ENCODE results near the gene ITPK1.

ITPK1 gene

DNA sequence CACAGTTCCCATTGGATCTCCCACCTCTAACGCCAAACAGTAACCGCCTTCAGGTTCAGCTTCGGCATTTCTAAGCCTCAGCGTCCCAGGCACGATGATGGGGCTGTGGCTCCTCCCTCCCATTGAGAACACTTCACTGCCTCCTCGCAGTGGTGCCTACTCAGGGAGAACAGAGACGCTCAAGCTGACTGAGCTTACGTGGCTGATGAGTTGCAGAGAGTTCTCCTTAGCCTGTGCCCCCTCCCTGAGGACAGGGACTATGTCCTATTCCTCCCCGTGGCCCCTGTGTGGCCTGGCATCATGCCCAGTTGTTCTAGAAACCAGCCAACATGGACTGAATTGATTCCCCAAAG lies 87.0 kb downstream of the ITPK1 start:
- no peak for DNase-seq (ENCODE audit: low read depth in 2 of 2)

DNA sequence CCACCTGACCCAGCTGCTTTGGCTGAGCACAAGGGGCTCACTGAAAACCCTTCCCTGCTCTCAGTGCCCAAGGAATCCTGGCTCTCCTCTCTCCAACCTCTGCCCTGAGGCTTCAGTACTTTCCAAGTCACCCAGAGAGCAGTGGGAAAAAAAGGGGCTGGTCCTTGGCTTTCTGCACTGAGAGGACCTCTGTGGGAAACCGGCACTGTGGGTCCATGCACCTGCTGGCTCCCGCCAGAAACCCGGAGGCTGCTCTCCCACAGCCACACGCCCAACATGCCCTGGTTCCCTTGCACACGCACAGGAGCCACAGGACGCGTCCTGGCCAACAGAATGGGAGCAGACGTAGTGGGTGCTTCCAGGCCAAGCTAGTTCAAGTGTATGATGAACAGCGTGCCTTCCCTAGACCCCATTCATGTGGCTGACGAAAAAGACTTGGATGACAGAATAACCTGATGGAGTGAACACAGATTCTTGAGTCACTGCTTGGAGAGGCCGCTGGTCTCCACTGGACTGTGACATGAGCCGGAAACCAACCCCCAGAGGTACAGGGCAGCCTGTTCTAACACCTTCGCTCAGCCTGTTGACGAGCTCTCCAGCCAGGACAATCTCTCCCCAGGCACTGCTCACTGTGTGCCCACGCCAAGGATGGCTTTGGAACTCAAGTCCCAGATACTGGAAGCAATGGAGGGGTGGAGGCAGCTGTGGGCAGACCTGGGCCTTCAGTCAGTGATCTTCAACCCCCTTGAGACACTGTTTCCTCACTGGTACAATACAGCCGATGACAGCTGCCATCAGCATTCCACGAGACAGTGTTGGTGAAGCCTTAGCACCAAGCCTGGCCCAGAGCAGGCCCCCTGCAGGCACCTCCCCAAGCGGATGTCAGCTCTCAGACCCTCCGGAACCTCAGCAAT lies 87.7 kb downstream of the ITPK1 start:
- no peak for DNase-seq (ENCODE audit: low read depth in 2 of 2)

DNA sequence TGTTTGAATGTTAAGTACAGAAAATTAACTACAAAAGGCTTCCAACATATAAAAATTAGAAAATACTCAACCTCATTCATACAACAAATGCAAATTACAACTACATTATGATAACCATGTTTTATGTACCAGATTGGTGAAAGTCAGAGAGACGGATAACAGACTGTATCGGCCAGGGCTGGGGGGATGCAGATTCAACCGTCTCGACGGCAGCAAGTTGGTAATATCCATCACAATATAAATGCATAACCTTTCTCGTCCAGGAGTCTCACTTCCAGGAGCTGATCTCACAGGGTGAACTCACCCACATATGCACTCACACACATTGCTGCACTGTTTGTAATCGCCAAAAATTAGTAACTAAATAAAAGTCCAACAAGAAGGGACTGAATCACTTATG lies 89.4 kb downstream of the ITPK1 start:
- DNase-seq (ENCODE audit: low read depth in 2 of 2): no peak

DNA sequence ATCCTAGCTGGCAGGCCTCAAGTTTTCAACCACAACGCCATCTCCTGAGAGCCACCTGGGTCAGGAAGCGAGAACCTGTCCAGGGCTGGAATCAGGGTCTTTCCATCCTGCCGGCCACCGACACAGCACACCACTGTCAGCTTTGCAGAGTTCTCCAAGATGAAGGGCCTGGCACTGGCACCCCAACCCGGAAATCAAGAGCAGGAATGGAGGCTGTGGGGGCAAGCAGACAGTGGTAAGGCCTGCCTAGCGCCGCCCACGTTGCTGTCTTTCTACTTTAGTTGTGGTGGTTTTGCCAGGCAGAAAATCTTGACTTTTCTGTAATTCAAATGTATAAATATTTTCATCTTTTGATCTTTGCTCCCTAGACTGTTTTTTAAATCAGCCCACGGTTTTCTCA lies 90.7 kb downstream of the ITPK1 start:
- DNase-seq (ENCODE audit: low read depth in 2 of 2): no peak

DNA sequence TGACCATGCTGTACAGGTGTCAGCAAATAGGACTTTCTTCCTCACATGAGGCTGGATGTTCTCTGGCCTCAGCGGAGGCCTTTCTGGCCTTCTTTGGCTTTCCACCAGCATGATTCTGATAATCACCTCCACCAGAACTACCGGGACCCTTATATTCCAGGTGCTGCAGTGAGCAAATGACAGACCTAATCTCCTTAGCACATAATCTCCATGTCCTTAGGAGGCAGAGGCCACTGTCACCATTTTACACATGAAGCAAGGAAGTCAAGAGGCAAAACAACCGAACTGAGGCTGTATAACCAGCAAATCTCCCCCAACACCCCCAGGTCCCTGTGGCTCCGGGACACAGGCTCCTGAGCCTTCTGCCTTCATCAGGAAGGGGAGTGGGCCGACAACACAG lies 91.2 kb downstream of the ITPK1 start:
- DNase-seq (ENCODE audit: low read depth in 2 of 2): no peak

DNA sequence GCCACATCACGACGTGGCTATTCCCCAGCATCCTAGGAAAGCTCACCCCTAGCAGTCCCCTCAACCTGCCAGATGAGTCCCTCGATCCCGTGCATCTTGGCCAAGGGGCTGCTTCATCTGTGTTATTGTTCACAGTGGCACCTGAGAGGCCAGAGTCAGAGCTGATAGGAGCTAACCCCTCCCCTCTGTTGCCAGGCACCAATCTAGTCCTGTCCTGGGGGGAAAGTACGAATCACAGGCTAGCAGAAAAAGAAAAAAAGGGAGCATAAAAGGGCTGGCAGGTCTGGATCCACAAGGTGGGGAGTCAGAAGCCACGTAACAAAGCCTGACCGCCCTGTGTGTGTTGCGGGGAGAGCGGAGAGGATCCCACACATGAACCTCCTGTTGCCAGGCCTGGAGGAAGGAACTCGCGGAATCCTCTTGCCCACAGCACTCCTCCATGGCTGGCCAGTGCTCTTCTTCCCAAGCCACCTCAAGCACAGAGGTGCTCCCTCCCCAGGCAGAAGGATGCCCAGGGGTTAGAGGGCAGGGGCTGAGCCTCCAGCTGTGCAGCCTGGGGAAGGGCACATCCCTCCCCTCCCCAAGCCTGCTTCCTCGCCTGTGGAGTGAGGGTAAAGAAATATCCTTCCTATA lies 91.8 kb downstream of the ITPK1 start:
- DNase-seq (ENCODE audit: low read depth in 2 of 2): no peak

DNA sequence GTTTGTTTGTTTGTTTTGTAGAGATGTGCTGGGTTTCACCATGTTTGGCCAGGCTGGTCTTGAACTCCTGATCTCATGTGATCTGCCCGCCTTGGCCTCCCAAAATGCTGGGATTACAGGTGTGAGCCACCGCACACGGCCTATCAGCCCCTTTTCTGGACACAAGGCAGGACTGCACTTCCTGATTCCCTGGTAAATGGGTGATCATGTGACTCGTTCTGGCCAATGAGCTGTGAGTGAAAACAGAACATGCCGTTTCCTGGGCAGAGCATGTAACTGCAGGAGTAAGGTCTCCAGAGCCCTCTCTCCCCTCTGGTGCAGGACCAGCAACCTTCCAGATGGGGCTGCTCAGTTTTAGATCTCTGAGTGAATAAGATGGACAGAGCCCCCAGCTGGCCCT lies 92.7 kb downstream of the ITPK1 start:
- DNase-seq (ENCODE audit: low read depth in 2 of 2): no peak

DNA sequence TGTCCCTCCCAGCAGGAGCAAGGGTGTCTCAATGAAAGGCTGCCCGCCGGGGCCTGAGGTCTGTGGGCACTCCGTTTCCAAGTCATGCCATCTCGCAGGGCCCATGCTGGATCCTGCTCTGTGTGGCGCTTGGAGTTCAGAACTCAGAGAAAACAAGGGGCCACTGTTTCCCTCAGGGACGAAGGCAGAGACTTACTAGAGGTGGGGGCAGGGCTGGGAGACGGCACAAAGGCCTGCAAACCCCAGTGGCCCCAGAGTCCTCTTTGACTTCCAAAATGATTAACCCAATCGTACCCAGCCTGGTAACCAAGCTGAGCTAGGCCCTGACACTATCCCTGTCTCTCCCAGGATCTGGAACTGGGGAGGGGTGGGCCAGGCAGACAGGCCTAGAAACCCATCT lies 95.8 kb downstream of the ITPK1 start:
- no peak for DNase-seq (ENCODE audit: low read depth in 2 of 2)

DNA sequence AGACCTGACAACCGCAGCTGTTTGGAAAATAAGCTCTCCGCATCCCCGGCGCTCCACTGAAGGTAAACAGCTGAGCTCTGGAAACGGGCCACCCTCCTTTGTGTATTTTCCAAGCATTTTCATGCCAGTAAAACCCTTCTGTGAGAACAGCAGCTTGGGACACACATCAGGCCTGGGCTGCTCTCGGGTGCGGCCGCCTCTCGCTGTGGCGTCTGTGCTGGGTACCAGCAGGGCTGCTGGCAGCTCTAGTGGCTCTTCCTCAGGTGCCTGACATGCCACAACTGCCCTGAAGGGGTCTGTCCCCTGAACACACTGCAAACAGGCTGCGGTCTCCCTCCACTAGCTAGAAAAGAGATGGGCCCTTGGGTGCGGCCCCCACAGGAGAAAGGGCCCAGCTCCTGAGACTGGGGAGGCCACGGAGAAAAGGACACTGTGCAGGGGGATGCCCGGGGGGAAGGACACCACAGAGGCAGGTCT lies 96.3 kb downstream of the ITPK1 start:
- no peak for DNase-seq (ENCODE audit: low read depth in 2 of 2)

DNA sequence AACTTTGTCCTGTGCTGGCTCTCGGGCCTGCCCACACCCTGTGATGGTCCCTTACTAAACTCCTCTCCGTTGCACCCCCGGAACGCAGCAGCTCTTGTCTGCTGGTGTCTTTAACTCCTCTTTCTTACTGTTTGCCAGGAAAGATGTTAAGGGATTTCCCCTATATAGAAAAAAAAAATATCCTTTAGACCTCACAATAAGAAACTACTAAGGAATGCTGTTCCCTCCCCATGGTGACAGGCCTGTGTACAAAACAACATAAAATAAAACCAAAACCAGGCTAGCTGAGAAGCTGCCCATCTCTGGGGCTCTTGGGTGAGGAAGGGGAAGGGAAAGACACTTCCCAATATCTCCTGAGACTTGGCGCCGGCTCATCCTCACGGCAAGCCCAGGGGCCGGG lies 97.4 kb downstream of the ITPK1 start:
- DNase-seq (ENCODE audit: low read depth in 2 of 2): no peak

DNA sequence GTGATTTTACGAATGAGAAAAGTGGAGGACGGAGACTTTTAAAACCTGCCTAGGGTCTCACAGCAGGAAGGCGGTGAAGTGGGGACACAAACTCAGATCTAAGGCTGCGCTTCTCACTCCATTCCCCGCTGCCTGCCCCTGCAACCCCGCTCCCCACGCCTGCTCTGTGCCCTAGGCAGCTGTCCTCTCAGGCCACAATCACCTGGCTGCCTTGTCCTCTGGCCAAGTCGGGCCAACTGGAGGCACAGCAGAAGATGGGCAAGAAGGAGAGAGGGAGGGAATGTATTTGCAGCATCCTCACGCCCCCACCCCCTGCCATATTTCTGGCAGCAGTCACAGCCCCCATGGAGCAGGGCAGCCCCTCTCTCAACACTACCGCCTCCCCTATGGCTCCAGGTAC lies 97.8 kb downstream of the ITPK1 start:
- no peak for DNase-seq (ENCODE audit: low read depth in 2 of 2)

DNA sequence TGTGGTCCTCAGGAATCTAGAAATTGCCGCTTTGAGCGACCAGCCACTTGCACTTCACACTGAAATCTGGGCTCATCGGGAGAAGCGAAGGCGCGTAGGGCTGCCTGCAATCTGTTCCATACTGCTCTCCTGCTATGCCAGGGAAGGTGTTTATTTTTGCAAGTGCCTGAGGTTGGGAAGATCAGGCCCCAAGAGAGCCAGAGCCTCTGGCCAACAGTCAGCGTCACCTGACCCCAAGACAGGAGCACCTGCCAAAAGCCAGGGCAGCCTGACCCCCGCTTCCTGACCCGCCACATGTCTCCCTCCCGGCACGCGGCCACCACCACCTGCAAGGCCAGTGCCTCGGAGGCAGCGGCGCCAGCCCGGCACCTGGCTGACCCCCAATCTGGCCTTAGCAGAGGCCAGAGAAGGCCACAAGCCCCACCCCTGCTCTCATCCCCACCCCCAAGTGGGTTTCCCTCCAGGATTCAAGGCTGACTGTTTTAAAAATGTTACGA lies 98.4 kb downstream of the ITPK1 start:
- DNase-seq (ENCODE audit: low read depth in 2 of 2): no peak

DNA sequence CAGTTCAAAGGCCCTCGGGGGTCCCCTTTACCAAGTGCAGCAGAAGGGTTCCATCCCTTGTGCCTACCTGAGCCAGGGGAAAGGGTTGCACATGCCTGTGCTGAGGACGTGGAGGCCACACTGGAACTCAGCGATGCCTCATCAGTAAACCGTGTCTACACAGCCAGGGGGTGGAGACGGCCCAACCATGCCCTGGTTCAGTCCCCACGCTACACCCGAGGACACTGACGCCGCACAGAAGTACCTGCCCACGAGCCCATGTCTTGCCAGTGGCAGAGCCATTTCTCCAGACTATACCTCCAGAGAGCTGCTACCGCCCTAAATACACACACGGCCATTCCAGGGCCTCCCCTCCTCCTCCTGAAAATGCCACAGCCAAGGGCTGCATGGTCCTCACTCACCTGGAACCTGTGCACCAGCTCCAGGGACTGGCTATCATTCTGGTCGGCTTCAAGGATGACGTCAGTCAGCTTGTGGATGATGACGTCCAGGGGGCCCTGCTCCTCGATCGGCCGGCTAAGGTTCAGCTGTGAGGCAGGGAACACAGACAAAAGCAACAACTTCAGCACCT lies 99.4 kb downstream of the ITPK1 start:
- DNase-seq (ENCODE audit: low read depth in 2 of 2): no peak

DNA sequence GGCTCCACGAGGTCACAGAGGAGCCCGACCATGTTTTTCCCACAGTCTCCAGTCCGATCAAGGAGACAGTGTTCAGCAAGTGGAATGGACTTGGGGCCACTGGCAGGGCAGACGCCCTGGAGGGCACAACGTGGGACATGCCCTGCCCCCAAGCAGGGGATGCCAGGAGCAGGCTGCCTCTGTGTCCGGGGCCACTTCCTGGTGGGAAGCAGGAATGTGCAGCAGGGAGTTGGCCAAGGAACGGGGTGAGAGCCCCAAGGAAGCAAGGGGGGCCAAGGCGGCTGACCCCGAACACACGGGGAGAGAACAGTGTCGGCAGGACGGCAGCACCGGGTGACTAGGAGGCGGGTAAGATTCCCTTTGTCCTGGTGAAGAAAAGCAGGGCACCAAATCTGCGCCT lies 100.2 kb downstream of the ITPK1 start:
- no peak for DNase-seq (ENCODE audit: low read depth in 2 of 2)

DNA sequence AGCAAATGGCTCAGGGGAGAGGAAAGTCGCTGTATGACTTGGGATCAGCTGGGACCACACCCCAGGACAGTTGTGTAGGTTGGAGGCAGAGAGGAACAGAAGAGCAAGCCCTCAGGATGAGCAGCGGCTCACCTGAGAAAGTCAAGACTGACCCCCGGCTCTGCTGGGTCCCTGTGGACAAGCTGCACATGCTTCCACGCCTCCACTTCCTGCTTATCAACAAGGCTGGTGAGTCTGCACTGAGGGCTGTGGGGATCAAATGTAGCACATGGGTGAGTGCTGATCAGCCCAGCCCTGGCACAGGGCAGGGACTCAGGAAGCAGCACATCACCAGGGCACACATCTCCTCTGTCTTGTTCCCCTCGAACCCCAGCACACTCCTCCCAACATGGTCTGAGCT lies 100.7 kb downstream of the ITPK1 start:
- no peak for DNase-seq (ENCODE audit: low read depth in 2 of 2)

DNA sequence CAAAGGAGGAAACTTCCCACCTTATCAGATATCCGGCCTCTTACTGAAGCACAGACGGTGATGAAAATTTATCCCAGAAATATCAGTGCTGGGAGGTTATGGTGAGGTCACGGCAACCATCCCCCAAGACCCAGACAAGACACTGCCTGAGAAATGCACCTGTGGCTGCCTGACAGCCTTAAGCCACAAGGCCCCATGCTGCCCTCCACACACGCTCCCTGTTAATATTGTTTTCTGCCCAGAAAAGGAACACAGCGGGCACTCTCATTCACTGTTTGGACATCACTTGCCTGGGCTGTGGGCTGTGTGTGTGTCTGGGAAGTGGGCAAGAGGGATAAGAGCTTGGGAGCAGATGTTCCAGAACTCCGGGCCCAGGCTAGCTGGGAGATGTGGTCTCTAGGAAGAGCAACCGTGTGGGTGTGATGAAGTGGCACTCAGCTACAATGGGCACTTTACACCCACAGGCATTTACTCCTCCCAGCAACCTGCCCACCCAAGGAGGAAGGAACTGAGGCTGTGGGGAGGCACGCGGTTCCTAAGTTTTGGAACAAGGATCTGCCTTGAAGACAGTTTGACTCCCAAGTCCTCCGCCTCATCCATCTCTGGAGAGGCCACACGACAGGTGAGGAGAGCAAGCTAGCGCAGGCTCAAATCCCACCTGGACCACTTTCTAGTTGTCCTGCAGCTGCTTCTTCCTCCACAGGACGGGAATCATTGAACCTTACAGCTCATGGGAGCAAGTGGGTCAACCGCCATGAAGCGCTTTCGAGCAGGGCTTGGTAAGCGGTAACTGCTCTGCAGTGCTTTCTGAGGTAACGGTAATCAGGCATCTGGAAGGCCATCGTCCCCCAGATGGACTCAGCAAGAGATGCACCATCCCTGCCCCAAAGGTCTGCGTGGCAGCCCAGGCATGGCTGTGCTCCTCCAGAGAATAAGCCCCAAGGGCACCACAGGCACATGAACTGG lies 101.4 kb downstream of the ITPK1 start:
- no peak for DNase-seq (ENCODE audit: low read depth in 2 of 2)

DNA sequence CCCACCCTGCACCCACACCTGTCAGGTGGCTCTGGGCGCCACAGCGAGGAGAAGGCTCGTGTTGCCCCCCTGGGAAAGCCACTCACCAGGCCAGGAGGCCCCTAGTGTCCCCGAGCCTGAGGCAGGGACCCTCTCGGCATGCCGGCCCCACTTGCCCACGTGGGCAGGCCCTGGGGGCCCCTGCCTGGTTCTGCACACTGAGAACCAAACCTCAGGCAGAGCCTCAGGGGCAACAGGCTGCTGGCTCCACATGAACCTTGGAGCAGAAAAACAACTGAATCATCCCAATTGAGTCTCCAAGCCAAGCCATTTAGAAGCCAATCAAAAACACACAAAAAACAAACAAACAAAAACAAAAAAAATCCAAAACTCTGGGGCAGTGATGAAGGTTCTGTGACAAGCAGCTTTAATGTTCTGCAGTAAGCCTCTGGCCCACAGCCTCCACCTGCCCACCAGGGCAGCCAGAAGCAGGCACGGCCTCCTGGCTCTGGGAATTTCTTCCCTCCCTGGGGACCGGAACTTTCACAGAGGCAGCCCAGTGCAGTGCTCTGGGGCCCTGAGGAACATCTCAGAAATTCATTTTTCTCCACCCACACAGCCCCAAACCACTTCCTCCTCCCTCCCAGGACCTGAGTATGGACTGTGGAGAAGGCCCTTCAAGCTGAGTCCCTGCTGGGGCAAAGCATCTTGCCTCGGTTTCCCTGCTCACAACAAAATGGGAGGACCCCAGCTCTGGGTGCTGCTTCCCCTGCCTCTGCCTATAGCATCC lies 102.6 kb downstream of the ITPK1 start:
- DNase-seq (ENCODE audit: low read depth in 2 of 2): no peak

DNA sequence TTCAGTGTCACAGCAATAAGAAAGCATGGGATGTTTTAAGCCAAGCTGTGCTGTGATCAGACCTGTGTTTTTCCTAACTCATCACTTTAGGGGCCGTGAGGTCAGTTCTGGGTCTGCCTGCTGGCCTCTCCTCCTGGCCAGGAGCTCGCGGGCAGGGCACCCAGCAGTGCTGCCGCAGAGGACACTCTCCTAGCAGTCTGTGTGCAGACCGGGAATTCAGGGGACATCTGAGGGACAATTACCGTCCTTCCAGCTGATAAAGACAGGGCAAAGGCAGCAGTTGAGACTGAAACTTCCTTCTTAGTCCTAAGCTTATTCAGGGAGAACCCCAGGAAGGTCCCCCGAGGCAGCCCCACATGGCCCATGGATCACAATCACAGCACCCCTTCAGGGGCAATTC lies 103.2 kb downstream of the ITPK1 start:
- no peak for DNase-seq (ENCODE audit: low read depth in 2 of 2)

DNA sequence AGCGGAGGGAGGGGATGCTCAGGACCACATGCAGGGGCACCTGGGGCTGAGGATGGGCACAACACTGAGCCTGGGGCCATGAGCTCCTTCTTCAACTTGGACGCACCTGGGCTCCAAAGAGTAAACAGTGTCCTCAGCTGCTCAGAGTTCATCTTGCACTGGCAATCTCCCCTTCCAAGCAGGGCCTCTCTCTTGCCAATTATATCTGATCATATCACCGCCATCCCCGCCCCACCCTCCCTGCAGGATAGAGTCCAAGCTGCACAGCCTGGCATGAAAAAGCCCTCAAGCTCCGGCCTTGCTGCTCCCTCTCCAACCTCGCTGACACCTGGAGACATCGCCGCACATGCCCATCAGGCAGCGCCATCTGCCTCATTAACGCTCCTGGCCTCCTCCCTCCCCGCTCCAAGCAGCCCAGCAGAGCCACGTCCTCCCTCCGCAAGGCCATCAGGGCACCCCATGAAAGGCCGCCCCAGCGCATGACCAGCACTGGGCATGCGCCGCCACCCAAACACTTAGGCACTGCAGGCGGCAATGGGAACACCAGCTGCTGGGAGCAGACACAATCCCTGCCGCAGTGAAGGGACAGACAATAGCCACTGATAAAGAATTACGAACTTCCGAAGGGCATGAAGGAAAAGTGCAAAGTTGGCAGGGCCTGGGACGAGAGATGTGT lies 103.9 kb downstream of the ITPK1 start:
- DNase-seq (ENCODE audit: low read depth in 2 of 2): no peak

DNA sequence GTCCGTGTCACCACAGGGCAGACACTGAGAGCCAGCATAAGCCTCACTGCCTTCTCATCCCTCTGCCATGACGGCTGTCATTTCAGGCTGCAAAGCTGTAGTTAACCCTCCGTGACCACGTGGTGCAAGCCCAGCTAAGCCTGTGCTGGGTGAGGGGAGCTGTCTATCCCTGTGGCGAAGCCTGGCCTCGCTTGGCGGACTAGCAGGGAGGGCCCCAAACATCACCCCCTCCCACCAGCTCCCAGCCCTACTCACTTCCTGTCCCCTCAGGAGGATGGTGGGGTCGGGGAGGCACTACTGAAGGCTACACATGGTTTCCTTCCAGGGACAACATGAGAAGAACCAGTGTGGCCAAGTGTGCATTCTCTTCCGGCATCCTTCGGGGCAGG lies 104.6 kb downstream of the ITPK1 start:
- DNase-seq (ENCODE audit: low read depth in 2 of 2): no peak

All from activated CD4-positive, alpha-beta T cell treated with anti-CD3 and anti-CD28 coated beads for 24 hours (primary cell).